KBM-7 (cell line): ENCODE measurements around the gene GRAMD2A.
"Not testable (repeated sequence)": the region's sequence is repeated elsewhere in the genome, so short reads cannot be mapped to it uniquely, and the experiment has no call there.

Source experiments
- DNase-seq: peaks from one replicate; pipeline ENCODE4 v3.0.0-alpha.2; 2015
- in situ Hi-C: fragments of 300-500 bp; cut with MboI; formaldehyde crosslinking; loops from 2 replicates; pipeline ENCODE4 v1.14.3; 2020; ENCODE audit warnings: low sequenced_read_pairs, low pct_unique_long_range_greater_than_20kb, mixed read lengths

Gene GRAMD2A

DNA sequence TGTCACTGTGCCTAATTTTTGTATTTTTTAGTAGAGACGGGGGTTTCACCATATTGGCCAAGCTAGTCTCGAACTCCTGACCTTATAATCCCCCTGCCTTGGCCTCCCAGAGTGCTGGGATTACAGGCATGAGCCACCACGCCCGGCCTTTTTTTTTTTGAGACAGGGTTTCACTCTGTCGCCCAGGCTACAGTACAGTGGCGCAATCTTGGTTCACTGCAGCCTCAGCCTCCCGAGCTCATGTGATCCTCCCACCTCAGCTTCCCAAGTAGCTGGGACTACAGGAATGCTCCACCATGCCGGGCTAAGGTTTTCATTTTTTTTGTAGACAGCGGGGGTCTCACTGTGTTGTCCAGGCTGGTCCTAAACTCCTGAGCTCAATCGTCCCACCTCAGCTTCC, 25.6 kb downstream of the GRAMD2A start:
- in situ Hi-C loops: loop anchor here (25.0 kb wide), 1 partner anchor 710 kb away; no protein-coding TSS in a partner anchor
- not testable (repeated sequence) for DNase-seq

DNA sequence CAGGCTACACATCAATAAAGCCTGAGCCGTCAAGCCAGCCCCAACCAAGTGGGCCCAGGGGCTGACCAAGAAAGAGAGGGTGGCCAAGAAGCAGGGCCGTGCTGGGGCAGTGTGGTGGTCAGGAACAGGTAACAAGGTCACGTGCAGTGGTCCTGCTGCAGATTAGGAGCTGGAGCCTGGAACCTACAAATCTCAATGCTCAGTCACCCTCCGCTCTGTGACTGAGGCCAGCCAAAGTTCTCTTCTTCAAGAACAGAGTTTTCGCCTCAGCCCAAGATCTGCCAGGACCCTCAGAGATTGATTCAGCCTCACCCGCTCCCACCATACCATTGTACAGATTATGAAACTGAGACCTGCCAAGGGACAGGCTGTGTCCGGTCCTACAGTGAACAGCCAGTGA, 26.9 kb downstream of the GRAMD2A start:
- in situ Hi-C loops: loop anchor here (25.0 kb wide), 1 partner anchor 708 kb away; no protein-coding TSS in a partner anchor
- no peak for DNase-seq

DNA sequence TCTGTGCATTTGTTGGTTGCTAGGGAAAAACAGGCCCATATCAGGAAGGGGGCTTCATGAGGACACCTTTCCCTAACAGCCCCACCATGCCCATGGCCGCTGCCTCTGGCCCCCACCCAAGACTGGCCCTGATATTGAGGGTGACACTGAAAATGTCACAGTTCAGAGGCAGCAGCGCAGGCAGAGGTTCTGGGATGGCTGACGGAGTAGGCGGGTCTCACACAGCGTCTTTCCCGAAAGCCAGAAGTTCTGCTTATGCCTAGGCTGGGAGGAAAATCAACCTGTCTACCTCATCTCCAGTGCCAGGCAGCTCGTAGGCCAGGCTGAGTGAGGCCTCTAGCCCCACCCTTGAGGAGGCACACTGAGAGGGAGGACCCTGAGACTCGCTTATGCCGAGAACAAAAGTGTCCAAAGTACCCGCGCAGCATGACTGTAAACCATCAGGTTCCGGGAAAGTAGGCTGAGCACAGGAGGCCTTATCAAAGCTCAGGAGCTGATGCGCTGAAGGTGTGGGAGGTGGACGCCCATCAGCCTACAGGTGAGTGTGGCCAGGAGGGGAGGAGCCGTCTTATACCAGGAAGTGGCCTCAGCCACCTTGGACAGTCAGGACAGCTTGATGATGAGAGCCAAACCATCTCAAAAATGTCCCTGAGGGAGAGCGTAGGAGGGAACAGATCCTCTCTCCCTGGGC, 27.5 kb downstream of the GRAMD2A start:
- no peak for DNase-seq
- in situ Hi-C loops: loop anchor here (25.0 kb wide), 1 partner anchor 708 kb away; no protein-coding TSS in a partner anchor

- no peak for DNase-seq
- in situ Hi-C loops: loop anchor here (25.0 kb wide), 1 partner anchor 707 kb away; no protein-coding TSS in a partner anchor
These were observed 28.2 kb downstream of the GRAMD2A start for GRCh38 chr15:72169236-72169920.

DNA sequence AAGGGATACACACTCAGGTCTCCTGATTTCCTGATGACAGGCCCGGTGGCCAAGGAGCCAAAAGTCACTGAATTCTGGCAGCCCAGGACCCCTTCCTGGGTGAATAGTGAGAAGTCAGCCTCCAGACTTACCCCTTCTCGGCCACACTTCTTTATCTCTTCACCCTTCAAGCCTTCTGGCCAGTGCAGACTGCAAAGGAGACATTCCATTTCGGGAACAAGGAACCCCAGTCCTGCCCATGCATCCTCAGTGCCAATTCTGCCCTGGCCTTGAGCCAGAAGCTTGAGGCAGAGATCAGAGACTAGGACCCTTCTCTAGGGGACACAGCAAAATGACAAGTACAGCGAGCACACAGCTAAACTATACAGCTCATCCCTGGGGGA, 28.8 kb downstream of the GRAMD2A start:
- in situ Hi-C loops: loop anchor here (25.0 kb wide), 1 partner anchor 706 kb away; no protein-coding TSS in a partner anchor
- no peak for DNase-seq

DNA sequence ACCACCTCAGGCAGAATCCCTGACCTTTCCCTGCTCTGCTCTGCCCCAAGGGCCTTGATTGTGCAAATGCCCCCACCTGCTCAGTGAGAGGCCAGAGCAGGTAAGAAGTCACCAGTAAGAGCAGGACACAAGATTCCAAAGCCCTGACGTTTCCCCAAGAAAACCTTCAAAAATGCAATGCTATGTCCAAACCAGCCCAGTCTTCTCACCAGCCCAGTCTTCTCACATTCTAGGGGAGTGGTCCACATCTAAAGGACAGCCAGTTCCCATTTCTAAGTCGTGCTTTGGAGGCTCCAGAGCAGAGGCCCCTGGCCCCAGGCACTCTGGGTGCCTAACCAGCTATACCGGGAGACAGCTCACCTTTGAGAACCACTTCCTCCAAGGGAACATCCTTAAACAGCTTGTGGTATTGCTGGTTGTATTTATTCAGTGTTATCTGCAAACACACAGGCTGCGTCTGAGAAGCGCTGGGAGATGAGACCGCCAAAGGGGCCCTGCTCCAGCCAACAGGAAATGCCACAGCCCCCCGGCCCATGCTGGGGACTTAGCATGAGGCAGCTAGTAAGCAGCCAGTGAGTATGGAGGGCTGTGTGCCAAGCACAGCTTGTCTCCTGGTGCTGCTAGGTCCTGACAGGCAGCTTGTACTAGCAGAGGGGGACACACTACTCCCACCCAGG, 29.3 kb downstream of the GRAMD2A start:
- in situ Hi-C loops: loop anchor here (25.0 kb wide), 1 partner anchor 706 kb away; no protein-coding TSS in a partner anchor
- peak; percentile 87 for DNase-seq

GRCh38 chr15:72167445-72167844, 30.1 kb downstream of the GRAMD2A start:
- no peak for DNase-seq
- in situ Hi-C loops: loop anchor here (25.0 kb wide), 1 partner anchor 705 kb away; no protein-coding TSS in a partner anchor

GRCh38 chr15:72166716-72167417, 30.7 kb downstream of the GRAMD2A start:
- in situ Hi-C loops: loop anchor here (25.0 kb wide), 1 partner anchor 705 kb away; no protein-coding TSS in a partner anchor
- no peak for DNase-seq

DNA sequence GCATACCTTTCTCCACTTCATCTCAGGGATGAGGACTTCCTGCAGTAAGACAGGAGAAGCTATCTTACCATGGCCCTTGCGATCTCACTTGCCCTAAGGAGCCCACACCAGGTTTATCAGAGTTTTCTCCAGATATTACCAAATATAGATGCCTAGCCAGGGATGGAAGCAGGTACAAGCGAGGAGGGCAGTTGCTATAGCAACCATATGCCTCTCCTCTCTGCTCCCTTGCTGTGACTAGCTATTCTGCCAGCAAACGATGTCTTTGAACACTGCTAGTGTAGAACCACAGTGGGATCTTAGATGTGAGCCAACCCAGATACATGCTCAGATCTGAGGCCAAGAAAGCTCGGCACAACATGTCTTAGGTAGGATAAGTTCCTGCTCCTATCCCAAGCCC, 33.9 kb downstream of the GRAMD2A start:
- no peak for DNase-seq
- in situ Hi-C loops: loop anchor here (25.0 kb wide), 1 partner anchor 701 kb away; no protein-coding TSS in a partner anchor

DNA sequence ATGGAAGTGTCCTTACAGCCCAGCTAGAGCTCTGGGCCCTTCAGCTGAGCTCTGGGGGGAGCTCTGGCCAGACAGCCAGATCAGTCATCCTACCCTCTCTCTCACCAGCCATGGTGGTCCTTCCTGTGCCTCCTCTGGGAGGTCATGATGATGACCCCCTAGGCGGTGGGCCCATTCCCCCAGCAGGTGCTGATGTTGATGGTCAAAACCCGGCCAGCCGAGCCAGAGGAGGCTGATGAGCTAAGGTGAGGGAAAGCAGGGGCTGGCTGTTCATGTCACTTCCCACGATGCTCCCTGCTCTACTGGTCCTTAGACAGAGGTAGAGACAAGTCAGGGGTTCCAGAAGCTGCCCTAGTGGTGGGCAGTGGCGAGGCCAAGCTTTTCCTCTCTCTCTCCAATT, 35.0 kb downstream of the GRAMD2A start:
- in situ Hi-C loops: loop anchor here (25.0 kb wide), 1 partner anchor 700 kb away; no protein-coding TSS in a partner anchor

DNA sequence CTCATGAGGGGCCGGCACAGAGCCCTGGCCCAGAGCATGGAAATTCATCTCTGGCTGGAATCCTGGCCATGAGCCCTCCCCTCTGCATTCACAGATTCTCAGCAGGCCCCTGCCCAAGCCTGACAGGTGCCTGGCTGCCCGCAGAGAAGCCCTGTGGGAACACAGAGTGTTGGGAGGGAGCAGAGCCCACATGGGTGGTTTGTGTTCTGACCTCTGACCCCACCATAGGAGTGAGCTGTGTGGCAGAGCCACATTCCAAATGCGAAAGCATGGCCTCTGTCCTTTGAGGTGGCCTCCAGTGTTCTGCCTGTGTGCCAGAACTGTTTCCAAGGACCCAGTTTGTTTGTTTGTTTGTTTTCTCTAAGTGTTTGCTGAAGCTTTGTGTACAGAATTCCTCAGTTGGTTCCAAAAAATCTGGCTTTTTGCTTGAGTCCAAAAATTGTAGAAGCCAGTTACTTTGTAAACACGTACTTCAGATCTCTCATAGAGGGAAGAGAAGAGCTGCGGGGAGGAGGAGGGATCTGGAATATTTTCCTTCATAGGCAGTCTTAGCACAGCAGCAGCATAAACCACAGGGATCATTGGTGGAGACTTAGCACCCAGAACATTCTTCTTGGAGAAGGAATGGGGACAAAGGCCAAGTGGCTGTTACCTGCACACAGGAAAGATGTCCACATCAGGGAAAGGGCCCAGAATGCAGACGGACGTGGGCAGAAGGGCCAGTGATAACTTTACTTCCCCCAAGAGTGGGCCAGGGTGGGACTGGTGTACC, 36.0 kb downstream of the GRAMD2A start:
- no peak for DNase-seq
- in situ Hi-C loops: loop anchor here (25.0 kb wide), 1 partner anchor 699 kb away; no protein-coding TSS in a partner anchor

More for the DNA sequence above, 35.0 kb downstream of the GRAMD2A start:
- DNase-seq: no peak

DNA sequence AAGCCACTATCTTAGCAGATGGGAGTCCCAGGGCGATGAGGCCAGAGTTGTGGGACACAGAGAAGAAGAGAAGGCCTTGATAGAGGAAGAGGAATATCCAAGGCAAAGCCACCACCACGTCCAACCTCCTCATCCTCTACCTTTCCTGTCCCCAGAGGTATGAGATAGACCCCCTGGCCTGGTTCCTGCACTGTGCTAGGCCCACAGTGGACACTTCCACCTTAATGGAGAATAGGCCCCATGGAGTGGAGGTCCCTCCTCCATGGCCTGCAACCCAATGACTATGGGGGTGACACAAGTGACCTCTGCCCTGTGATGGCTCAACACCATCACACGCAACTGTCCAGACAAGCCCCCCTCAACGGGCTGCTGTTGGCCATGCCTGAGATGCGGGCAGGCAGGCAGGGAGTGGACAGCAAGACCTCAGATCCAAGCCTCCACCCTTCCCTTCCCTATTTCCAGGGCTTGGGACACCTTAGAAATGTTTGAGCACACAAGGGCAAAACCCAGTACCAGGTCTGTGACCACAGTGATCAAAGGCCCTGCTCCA, 36.8 kb downstream of the GRAMD2A start:
- in situ Hi-C loops: loop anchor here (25.0 kb wide), 1 partner anchor 698 kb away; no protein-coding TSS in a partner anchor

GRCh38 chr15:72156928-72157327, 40.7 kb downstream of the GRAMD2A start:
- in situ Hi-C loops: loop anchor here (10.0 to 25.0 kb wide), 2 partner anchors 352 to 695 kb away; no protein-coding TSS in a partner anchor
- no peak for DNase-seq

More for the DNA sequence above, 36.8 kb downstream of the GRAMD2A start:
- DNase-seq: no peak

GRCh38 chr15:72155635-72156616, 41.7 kb downstream of the GRAMD2A start:
- peak; percentile 95 for DNase-seq
- in situ Hi-C loops: loop anchor here (10.0 to 25.0 kb wide), 2 partner anchors 351 to 694 kb away; no protein-coding TSS in a partner anchor

- no peak for DNase-seq
- in situ Hi-C loops: loop anchor here (10.0 to 25.0 kb wide), 2 partner anchors 350 to 693 kb away; no protein-coding TSS in a partner anchor
These were observed 42.5 kb downstream of the GRAMD2A start for GRCh38 chr15:72155003-72155621.

DNA sequence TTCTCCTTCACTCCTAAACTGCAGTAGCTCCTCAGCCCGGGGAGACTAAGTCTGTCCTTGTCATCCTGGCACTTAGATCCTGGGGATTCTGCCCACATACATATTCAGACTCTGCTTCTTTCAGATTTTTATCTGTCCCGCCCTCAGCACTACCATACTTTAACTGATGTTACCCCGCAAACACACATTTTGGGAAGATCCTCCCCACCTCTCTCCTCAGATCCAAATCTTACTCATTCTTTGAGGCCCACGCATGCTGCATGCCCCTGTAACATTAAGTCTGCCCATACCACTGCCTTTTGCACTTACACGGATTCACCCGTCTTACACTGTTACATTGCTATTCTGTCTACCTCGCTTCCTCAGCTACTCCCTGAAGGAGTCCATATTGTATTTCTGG, 43.3 kb downstream of the GRAMD2A start:
- in situ Hi-C loops: loop anchor here (10.0 to 25.0 kb wide), 2 partner anchors 350 to 692 kb away; no protein-coding TSS in a partner anchor
- DNase-seq: no peak
